ENCODE data around the gene R3HDM1. TPM values are rescaled to one million over a fixed set of nuclear protein-coding genes. Genes with fewer than 3 reads are reported as not detected.

The R3HDM1 gene
- total RNA-seq, 4 donors from 2014 or later, result 11.1 to 17.5 (median 15.7) TPM

GRCh38 chr2:135732561-135732960, 201.3 kb downstream of the R3HDM1 start:
- no peak for ATAC-seq (ENCODE audit: low FRiP score)
- no peak for TF ChIP-seq CTCF (IDR thresholded peaks at IDR 0.05)

GRCh38 chr2:135733045-135733444, 201.8 kb downstream of the R3HDM1 start:
- ATAC-seq (ENCODE audit: low FRiP score), result no peak
- no peak for TF ChIP-seq CTCF (IDR thresholded peaks at IDR 0.05)
- DNase-seq (ENCODE audit: low spot score), result no peak

More at GRCh38 chr2:135732561-135732960, 201.3 kb downstream of the R3HDM1 start:
- no peak for DNase-seq (ENCODE audit: low spot score)

- DNase-seq (ENCODE audit: low spot score) (no peak), ATAC-seq (ENCODE audit: low FRiP score) (no peak)
- no peak for TF ChIP-seq CTCF (IDR thresholded peaks at IDR 0.05)
Observed at GRCh38 chr2:135736546-135736945, 205.3 kb downstream of the R3HDM1 start.

- TF ChIP-seq CTCF (IDR thresholded peaks at IDR 0.05), result no peak
- ATAC-seq (ENCODE audit: low FRiP score) (no peak), DNase-seq (ENCODE audit: low spot score) (no peak)
Observed at GRCh38 chr2:135740206-135740605, 208.9 kb downstream of the R3HDM1 start.

- no peak for TF ChIP-seq CTCF (IDR thresholded peaks at IDR 0.05)
- DNase-seq (ENCODE audit: low spot score) (no peak), ATAC-seq (ENCODE audit: low FRiP score) (no peak)
Observed at GRCh38 chr2:135741043-135741394, 209.7 kb downstream of the R3HDM1 start.

- no peak for TF ChIP-seq CTCF (IDR thresholded peaks at IDR 0.05)
- DNase-seq (ENCODE audit: low spot score) (peak; percentile 79), ATAC-seq (ENCODE audit: low FRiP score) (peak; percentile 99)
Observed at GRCh38 chr2:135741395-135742324, 210.4 kb downstream of the R3HDM1 start, which contains the start of gene UBXN4. Gene UBXN4 (plus strand): TSS chr2:135741855. CDS start chr2:135741930, 75 bp downstream.

- ATAC-seq (ENCODE audit: low FRiP score) (peak; percentile 49), DNase-seq (ENCODE audit: low spot score) (no peak)
- no peak for TF ChIP-seq CTCF (IDR thresholded peaks at IDR 0.05)
Observed at GRCh38 chr2:135742325-135742757, 211.1 kb downstream of the R3HDM1 start.
